H9 (cell line): ENCODE data around the gene FBL. TPM values are rescaled to one million over a fixed set of nuclear protein-coding genes. Genes with fewer than 3 reads are reported as not detected.
"Not testable (repeated sequence)": the region's sequence is repeated elsewhere in the genome, so short reads cannot be mapped to it uniquely, and the experiment has no call there.

Source experiments
- DNase-seq: peaks from one replicate; pipeline ENCODE4 v3.0.0-alpha.2; 2017
- H2AFZ ChIP-seq: one replicate; pipeline ENCODE4 v1.6.1; 2013; ENCODE audit warnings: mild to moderate bottlenecking, low read length, control low read depth, moderate library complexity
- H2AK5ac ChIP-seq: 2 replicates; pipeline ENCODE4 v1.6.1; 2013; ENCODE audit warnings: low read length, control low read depth, mixed read lengths; ENCODE audit not compliant: insufficient read length
- H2BK120ac ChIP-seq: one replicate; pipeline ENCODE4 v1.6.1; 2013; ENCODE audit warnings: low read depth, mild to moderate bottlenecking, low read length, control low read depth, inconsistent platforms; ENCODE audit not compliant: poor library complexity, severe bottlenecking
- H2BK12ac ChIP-seq: 2 replicates; pipeline ENCODE4 v1.6.1; 2013; ENCODE audit warnings: low read length, control low read depth, mixed read lengths, low read depth; ENCODE audit not compliant: insufficient read length
- H2BK15ac ChIP-seq: 2 replicates; pipeline ENCODE4 v1.6.1; 2013; ENCODE audit warnings: low read depth, low read length, control low read depth
- H2BK20ac ChIP-seq: one replicate; pipeline ENCODE4 v1.6.1; 2013; ENCODE audit warnings: low read depth, mild to moderate bottlenecking, low read length, control low read depth, inconsistent platforms; ENCODE audit not compliant: poor library complexity, severe bottlenecking
- H2BK5ac ChIP-seq: 2 replicates; pipeline ENCODE4 v1.6.1; 2013; ENCODE audit warnings: low read length, control low read depth, mixed read lengths; ENCODE audit not compliant: insufficient read length
- H3K14ac ChIP-seq: 2 replicates; pipeline ENCODE4 v1.6.1; 2013; ENCODE audit warnings: low read length, control low read depth; ENCODE audit not compliant: insufficient read depth
- H3K18ac ChIP-seq: 2 replicates; pipeline ENCODE4 v1.6.1; 2013; ENCODE audit warnings: low read depth, mild to moderate bottlenecking, mixed read lengths, low read length, control low read depth; ENCODE audit not compliant: insufficient read length
- H3K23ac ChIP-seq: 2 replicates; pipeline ENCODE4 v1.6.1; 2013; ENCODE audit warnings: low read length, control low read depth, mixed read lengths, low read depth; ENCODE audit not compliant: insufficient read length
- H3K23me2 ChIP-seq: 2 replicates; pipeline ENCODE4 v1.6.1; 2013; ENCODE audit warnings: low read depth, mild to moderate bottlenecking, mixed read lengths, low read length, control low read depth; ENCODE audit not compliant: insufficient read length, poor library complexity, severe bottlenecking
- H3K27ac ChIP-seq: 2 replicates; pipeline ENCODE4 v1.5.1; 2013; ENCODE audit warnings: low read length, control low read depth, mixed read lengths, low read depth; ENCODE audit not compliant: insufficient read length
- H3K27me3 ChIP-seq: 2 replicates; pipeline ENCODE4 v1.6.1; 2013; ENCODE audit warnings: low read length, control low read depth, inconsistent platforms; ENCODE audit not compliant: insufficient read depth
- H3K4ac ChIP-seq: 2 replicates; pipeline ENCODE4 v1.6.1; 2013; ENCODE audit warnings: low read depth, mild to moderate bottlenecking, control low read depth, inconsistent platforms, low read length, moderate library complexity
- H3K4me1 ChIP-seq: 2 replicates; pipeline ENCODE4 v1.6.1; 2013; ENCODE audit warnings: low read length, control low read depth, inconsistent platforms; ENCODE audit not compliant: insufficient read depth
- H3K4me2 ChIP-seq: 2 replicates; pipeline ENCODE4 v1.6.1; 2013; ENCODE audit warnings: low read length, control low read depth, mixed read lengths; ENCODE audit not compliant: insufficient read length, insufficient read depth
- H3K56ac ChIP-seq: 2 replicates; pipeline ENCODE4 v1.6.1; 2013; ENCODE audit warnings: low read depth, mild to moderate bottlenecking, mixed read lengths, low read length, control low read depth; ENCODE audit not compliant: insufficient read length
- H3K79me1 ChIP-seq: 2 replicates; pipeline ENCODE4 v1.6.1; 2013; ENCODE audit warnings: low read depth, mild to moderate bottlenecking, moderate library complexity, low read length, control low read depth, inconsistent platforms; ENCODE audit not compliant: insufficient read depth, poor library complexity, severe bottlenecking
- H3K79me2 ChIP-seq: 2 replicates; pipeline ENCODE4 v1.6.1; 2013; ENCODE audit warnings: low read length, control low read depth, inconsistent platforms; ENCODE audit not compliant: insufficient read depth
- H3K9ac ChIP-seq: 2 replicates; pipeline ENCODE4 v1.6.1; 2013; ENCODE audit warnings: low read length, control low read depth, mixed read lengths; ENCODE audit not compliant: insufficient read length; ENCODE audit errors: extremely low read depth
- H3K9me3 ChIP-seq: one replicate; pipeline ENCODE4 v1.6.1; 2013; ENCODE audit warnings: low read depth, low read length, inconsistent platforms; ENCODE audit not compliant: control insufficient read depth
- H3T11ph ChIP-seq: one replicate; pipeline ENCODE4 v1.6.1; 2013; ENCODE audit warnings: mild to moderate bottlenecking, low read length, control low read depth, inconsistent platforms
- H4K20me1 ChIP-seq: one replicate; pipeline ENCODE4 v1.6.1; 2013; ENCODE audit not compliant: control insufficient read depth, insufficient read length, insufficient read depth
- H4K5ac ChIP-seq: 2 replicates; pipeline ENCODE4 v1.6.1; 2013; ENCODE audit warnings: low read depth, mild to moderate bottlenecking, mixed read lengths, low read length, control low read depth; ENCODE audit not compliant: insufficient read length
- H4K8ac ChIP-seq: replicated peaks from 2 replicates; pipeline ENCODE4 v1.6.1; 2013; ENCODE audit warnings: low read length, control low read depth, mixed read lengths, low read depth; ENCODE audit not compliant: insufficient read length
- H4K91ac ChIP-seq: 2 replicates; pipeline ENCODE4 v1.6.1; 2013; ENCODE audit warnings: low read depth, mild to moderate bottlenecking, moderate library complexity, mixed read lengths, low read length, control low read depth; ENCODE audit not compliant: insufficient read length
- H3K27ac Mint-ChIP-seq, 3 experiments: 2 replicates in 2 of 3; 3 replicates in 1 of 3; pipeline ENCODE4 v1.8.0; 2020 to 2021; ENCODE audit warnings: mixed read lengths in 3 of 3, mild to moderate bottlenecking in 1 of 3, moderate library complexity in 1 of 3
- H3K27me3 Mint-ChIP-seq: 2 replicates; pipeline ENCODE4 v1.8.0; 2021; ENCODE audit warnings: low read depth, mild to moderate bottlenecking, moderate library complexity, mixed read lengths
- H3K36me3 Mint-ChIP-seq, 3 experiments: 2 replicates in 2 of 3; 3 replicates in 1 of 3; pipeline ENCODE4 v1.8.0; 2020 to 2021; ENCODE audit warnings: low read depth in 3 of 3, mixed read lengths in 3 of 3; ENCODE audit not compliant: insufficient read depth in 1 of 3
- H3K4me1 Mint-ChIP-seq, 2 experiments: 2 replicates each; pipeline ENCODE4 v1.8.0; 2020; ENCODE audit warnings: mixed read lengths in 2 of 2
- H3K4me3 Mint-ChIP-seq, 2 experiments: 2 replicates in 1 of 2; 3 replicates in 1 of 2; pipeline ENCODE4 v1.8.0; 2020 to 2021; ENCODE audit warnings: mild to moderate bottlenecking in 2 of 2, mixed read lengths in 2 of 2, moderate library complexity in 1 of 2
- H3K9me3 Mint-ChIP-seq, 2 experiments: 2 replicates in 1 of 2; 3 replicates in 1 of 2; pipeline ENCODE4 v1.8.0; 2020; ENCODE audit warnings: mild to moderate bottlenecking in 2 of 2, mixed read lengths in 2 of 2, moderate library complexity in 1 of 2
- WGBS: extraction: QIAGEN DNeasy Blood & Tissue Kit; methylation state at CpG from one replicate; pipeline ENCODE4 v1.1.7; 2013; ENCODE audit warnings: missing lambda C conversion rate, low lambda C conversion rate, mixed read lengths; ENCODE audit not compliant: insufficient read length; ENCODE audit errors: extremely low coverage; 5-methylcytosine and 5-hydroxymethylcytosine counted together
- total RNA-seq: library from RNA; stranded (reverse); gene quantifications from 2 replicates; pipeline ENCODE4 v1.2.1, GENCODE V29; 2021

Gene FBL
- total RNA-seq, 1 experiment from 2014 or later: 625 TPM

DNA sequence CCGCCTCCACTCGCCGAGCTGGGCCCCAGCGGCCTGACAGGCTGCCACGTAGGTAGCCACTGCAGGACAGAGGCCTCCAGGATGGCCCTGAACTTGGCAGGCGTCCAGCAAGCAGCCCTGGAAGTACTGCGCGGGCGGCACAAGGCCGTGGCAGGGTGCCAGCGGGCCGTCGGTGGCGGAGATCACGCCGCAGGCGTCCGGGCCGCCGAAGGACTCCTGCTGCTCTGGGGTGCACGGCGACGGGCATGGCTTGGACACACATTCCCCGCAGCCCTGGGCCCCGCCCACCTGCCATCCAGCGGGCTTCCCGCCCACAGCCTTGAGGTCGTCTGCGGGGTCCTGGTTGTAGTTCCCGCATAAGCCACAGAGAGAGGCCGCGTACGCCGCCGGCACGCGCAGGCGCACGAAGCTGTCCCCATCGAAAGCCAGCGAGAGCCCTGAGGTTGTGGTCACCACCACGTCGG lies 29.3 kb upstream of the FBL start:
- H4K20me1 ChIP-seq, H3K27ac Mint-ChIP-seq, H3K4me1 ChIP-seq, H3K79me2 ChIP-seq, H2BK120ac ChIP-seq, H2AK5ac ChIP-seq, H4K5ac ChIP-seq, H3K4me3 Mint-ChIP-seq, H3K9ac ChIP-seq, H3T11ph ChIP-seq, H3K23ac ChIP-seq, H3K4ac ChIP-seq, H3K36me3 Mint-ChIP-seq, H3K56ac ChIP-seq, H3K23me2 ChIP-seq, H3K27me3 Mint-ChIP-seq, H3K9me3 ChIP-seq, H4K91ac ChIP-seq, H2AFZ ChIP-seq, H2BK15ac ChIP-seq, H3K4me2 ChIP-seq, H2BK20ac ChIP-seq, H2BK5ac ChIP-seq, H3K14ac ChIP-seq, H3K27ac ChIP-seq, H3K18ac ChIP-seq, H3K9me3 Mint-ChIP-seq, H3K27me3 ChIP-seq, H2BK12ac ChIP-seq, H3K4me1 Mint-ChIP-seq, H3K79me1 ChIP-seq, H4K8ac ChIP-seq: not testable (repeated sequence)
- WGBS: no CpG with 5 or more reads among the region's 43 CpGs
- peak; percentile 64 for DNase-seq
